H9 (cell line): ENCODE results near the gene CHPF2. TPM values are rescaled to one million over a fixed set of nuclear protein-coding genes. Genes with fewer than 3 reads are reported as not detected.

ENCODE experiments used
- DNase-seq: peaks from one replicate; pipeline ENCODE4 v3.0.0-alpha.2; 2017
- H2AFZ ChIP-seq: one replicate; pipeline ENCODE4 v1.6.1; 2013; ENCODE audit warnings: mild to moderate bottlenecking, low read length, control low read depth, moderate library complexity
- H2AK5ac ChIP-seq: 2 replicates; pipeline ENCODE4 v1.6.1; 2013; ENCODE audit warnings: low read length, control low read depth, mixed read lengths; ENCODE audit not compliant: insufficient read length
- H2BK120ac ChIP-seq: one replicate; pipeline ENCODE4 v1.6.1; 2013; ENCODE audit warnings: low read depth, mild to moderate bottlenecking, low read length, control low read depth, inconsistent platforms; ENCODE audit not compliant: poor library complexity, severe bottlenecking
- H2BK12ac ChIP-seq: 2 replicates; pipeline ENCODE4 v1.6.1; 2013; ENCODE audit warnings: low read length, control low read depth, mixed read lengths, low read depth; ENCODE audit not compliant: insufficient read length
- H2BK15ac ChIP-seq: 2 replicates; pipeline ENCODE4 v1.6.1; 2013; ENCODE audit warnings: low read depth, low read length, control low read depth
- H2BK20ac ChIP-seq: one replicate; pipeline ENCODE4 v1.6.1; 2013; ENCODE audit warnings: low read depth, mild to moderate bottlenecking, low read length, control low read depth, inconsistent platforms; ENCODE audit not compliant: poor library complexity, severe bottlenecking
- H2BK5ac ChIP-seq: 2 replicates; pipeline ENCODE4 v1.6.1; 2013; ENCODE audit warnings: low read length, control low read depth, mixed read lengths; ENCODE audit not compliant: insufficient read length
- H3K14ac ChIP-seq: 2 replicates; pipeline ENCODE4 v1.6.1; 2013; ENCODE audit warnings: low read length, control low read depth; ENCODE audit not compliant: insufficient read depth
- H3K18ac ChIP-seq: 2 replicates; pipeline ENCODE4 v1.6.1; 2013; ENCODE audit warnings: low read depth, mild to moderate bottlenecking, mixed read lengths, low read length, control low read depth; ENCODE audit not compliant: insufficient read length
- H3K23ac ChIP-seq: 2 replicates; pipeline ENCODE4 v1.6.1; 2013; ENCODE audit warnings: low read length, control low read depth, mixed read lengths, low read depth; ENCODE audit not compliant: insufficient read length
- H3K23me2 ChIP-seq: 2 replicates; pipeline ENCODE4 v1.6.1; 2013; ENCODE audit warnings: low read depth, mild to moderate bottlenecking, mixed read lengths, low read length, control low read depth; ENCODE audit not compliant: insufficient read length, poor library complexity, severe bottlenecking
- H3K27ac ChIP-seq: 2 replicates; pipeline ENCODE4 v1.5.1; 2013; ENCODE audit warnings: low read length, control low read depth, mixed read lengths, low read depth; ENCODE audit not compliant: insufficient read length
- H3K27me3 ChIP-seq: 2 replicates; pipeline ENCODE4 v1.6.1; 2013; ENCODE audit warnings: low read length, control low read depth, inconsistent platforms; ENCODE audit not compliant: insufficient read depth
- H3K4ac ChIP-seq: 2 replicates; pipeline ENCODE4 v1.6.1; 2013; ENCODE audit warnings: low read depth, mild to moderate bottlenecking, control low read depth, inconsistent platforms, low read length, moderate library complexity
- H3K4me1 ChIP-seq: 2 replicates; pipeline ENCODE4 v1.6.1; 2013; ENCODE audit warnings: low read length, control low read depth, inconsistent platforms; ENCODE audit not compliant: insufficient read depth
- H3K4me2 ChIP-seq: 2 replicates; pipeline ENCODE4 v1.6.1; 2013; ENCODE audit warnings: low read length, control low read depth, mixed read lengths; ENCODE audit not compliant: insufficient read length, insufficient read depth
- H3K56ac ChIP-seq: 2 replicates; pipeline ENCODE4 v1.6.1; 2013; ENCODE audit warnings: low read depth, mild to moderate bottlenecking, mixed read lengths, low read length, control low read depth; ENCODE audit not compliant: insufficient read length
- H3K79me1 ChIP-seq: 2 replicates; pipeline ENCODE4 v1.6.1; 2013; ENCODE audit warnings: low read depth, mild to moderate bottlenecking, moderate library complexity, low read length, control low read depth, inconsistent platforms; ENCODE audit not compliant: insufficient read depth, poor library complexity, severe bottlenecking
- H3K79me2 ChIP-seq: 2 replicates; pipeline ENCODE4 v1.6.1; 2013; ENCODE audit warnings: low read length, control low read depth, inconsistent platforms; ENCODE audit not compliant: insufficient read depth
- H3K9ac ChIP-seq: 2 replicates; pipeline ENCODE4 v1.6.1; 2013; ENCODE audit warnings: low read length, control low read depth, mixed read lengths; ENCODE audit not compliant: insufficient read length; ENCODE audit errors: extremely low read depth
- H3K9me3 ChIP-seq: one replicate; pipeline ENCODE4 v1.6.1; 2013; ENCODE audit warnings: low read depth, low read length, inconsistent platforms; ENCODE audit not compliant: control insufficient read depth
- H3T11ph ChIP-seq: one replicate; pipeline ENCODE4 v1.6.1; 2013; ENCODE audit warnings: mild to moderate bottlenecking, low read length, control low read depth, inconsistent platforms
- H4K20me1 ChIP-seq: one replicate; pipeline ENCODE4 v1.6.1; 2013; ENCODE audit not compliant: control insufficient read depth, insufficient read length, insufficient read depth
- H4K5ac ChIP-seq: 2 replicates; pipeline ENCODE4 v1.6.1; 2013; ENCODE audit warnings: low read depth, mild to moderate bottlenecking, mixed read lengths, low read length, control low read depth; ENCODE audit not compliant: insufficient read length
- H4K8ac ChIP-seq: replicated peaks from 2 replicates; pipeline ENCODE4 v1.6.1; 2013; ENCODE audit warnings: low read length, control low read depth, mixed read lengths, low read depth; ENCODE audit not compliant: insufficient read length
- H4K91ac ChIP-seq: 2 replicates; pipeline ENCODE4 v1.6.1; 2013; ENCODE audit warnings: low read depth, mild to moderate bottlenecking, moderate library complexity, mixed read lengths, low read length, control low read depth; ENCODE audit not compliant: insufficient read length
- H3K27ac Mint-ChIP-seq, 3 experiments: 2 replicates in 2 of 3; 3 replicates in 1 of 3; pipeline ENCODE4 v1.8.0; 2020 to 2021; ENCODE audit warnings: mixed read lengths in 3 of 3, mild to moderate bottlenecking in 1 of 3, moderate library complexity in 1 of 3
- H3K27me3 Mint-ChIP-seq: 2 replicates; pipeline ENCODE4 v1.8.0; 2021; ENCODE audit warnings: low read depth, mild to moderate bottlenecking, moderate library complexity, mixed read lengths
- H3K36me3 Mint-ChIP-seq, 3 experiments: 2 replicates in 2 of 3; 3 replicates in 1 of 3; pipeline ENCODE4 v1.8.0; 2020 to 2021; ENCODE audit warnings: low read depth in 3 of 3, mixed read lengths in 3 of 3; ENCODE audit not compliant: insufficient read depth in 1 of 3
- H3K4me1 Mint-ChIP-seq, 2 experiments: 2 replicates each; pipeline ENCODE4 v1.8.0; 2020; ENCODE audit warnings: mixed read lengths in 2 of 2
- H3K4me3 Mint-ChIP-seq, 2 experiments: 2 replicates in 1 of 2; 3 replicates in 1 of 2; pipeline ENCODE4 v1.8.0; 2020 to 2021; ENCODE audit warnings: mild to moderate bottlenecking in 2 of 2, mixed read lengths in 2 of 2, moderate library complexity in 1 of 2
- H3K9me3 Mint-ChIP-seq, 2 experiments: 2 replicates in 1 of 2; 3 replicates in 1 of 2; pipeline ENCODE4 v1.8.0; 2020; ENCODE audit warnings: mild to moderate bottlenecking in 2 of 2, mixed read lengths in 2 of 2, moderate library complexity in 1 of 2
- CTCF ChIP-seq: fragments of 200-600 bp; sonication (generic); conservative IDR thresholded peaks from 3 replicates; pipeline ENCODE4 v1.8.0; 2021; ENCODE audit warnings: antibody characterized with exemption, mild to moderate bottlenecking
- total RNA-seq: library from RNA; stranded (reverse); gene quantifications from 2 replicates; pipeline ENCODE4 v1.2.1, GENCODE V29; 2021

CHPF2 gene
- total RNA-seq, 1 experiment from 2014 or later, result 25.7 TPM

GRCh38 chr7:151197932-151198331 lies 34.4 kb upstream of the CHPF2 start:
- no peaks in the 10 kb centered on the region for H3K9me3 ChIP-seq
- H4K5ac ChIP-seq, result no peak overlapping the region
- H2AFZ ChIP-seq, result no peak overlapping the region
- H2BK15ac ChIP-seq, result no peak overlapping the region
- H2BK20ac ChIP-seq, result no peak overlapping the region
- H2AK5ac ChIP-seq, result no peak overlapping the region
- no peaks in the 10 kb centered on the region; the same call in 1 of the 2 replicates for H3K4me1 ChIP-seq
- H3K4me2 ChIP-seq, result no peak overlapping the region
- Mint-ChIP-seq H3K4me1 (peaks cover 3 to 5% of the 10 kb centered on the region in 2 experiments), H3K9me3 (no peaks in the 10 kb centered on the region), H3K27me3 (peaks cover 20% of the 10 kb centered on the region), H3K36me3 (no peaks in the 10 kb centered on the region), H3K27ac (no peak overlapping the region), H3K4me3 (no peak overlapping the region)
- no peaks in the 10 kb centered on the region for H4K20me1 ChIP-seq
- no peak overlapping the region for H4K91ac ChIP-seq
- no peak overlapping the region for H2BK12ac ChIP-seq
- H3T11ph ChIP-seq, result no peak overlapping the region
- H2BK5ac ChIP-seq, result no peak overlapping the region
- H3K27me3 ChIP-seq, result no peaks in the 10 kb centered on the region; the same call in 1 of the 2 replicates
- no peak for TF ChIP-seq CTCF
- H3K79me1 ChIP-seq, result no peaks in the 10 kb centered on the region
- H4K8ac ChIP-seq, result no peak overlapping the region
- H3K4ac ChIP-seq, result no peak overlapping the region
- no peaks in the 10 kb centered on the region for H3K79me2 ChIP-seq
- no peak overlapping the region for H3K14ac ChIP-seq
- H2BK120ac ChIP-seq, result no peak overlapping the region
- H3K9ac ChIP-seq, result no peak overlapping the region
- H3K23ac ChIP-seq, result no peak overlapping the region
- H3K27ac ChIP-seq, result no peak overlapping the region
- no peak overlapping the region for H3K18ac ChIP-seq
- no peak for DNase-seq
- no peaks in the 10 kb centered on the region for H3K23me2 ChIP-seq
- no peak overlapping the region for H3K56ac ChIP-seq
